Testis (tissue), 2 donors: Measurements from ENCODE around the gene MMP3.

Experiments used
- POLR2A ChIP-seq: fragments of 450-650 bp; IDR thresholded peaks from one replicate; pipeline ENCODE4 v1.6.1; 2017; ENCODE audit warnings: antibody characterized with exemption, mild to moderate bottlenecking, moderate library complexity
- TF ChIP-seq, protein P1 (sequence below), 3 experiments: fragments of 450-650 bp in 2 of 3; fragments of 200-600 bp in 1 of 3; sonication (generic) in 1 of 3; IDR thresholded peaks; one replicate each; pipeline ENCODE4 v1.5.1; 2016 to 2019; ENCODE audit warnings: antibody characterized with exemption in 3 of 3, mild to moderate bottlenecking in 2 of 3, moderate library complexity in 1 of 3

DNA sequence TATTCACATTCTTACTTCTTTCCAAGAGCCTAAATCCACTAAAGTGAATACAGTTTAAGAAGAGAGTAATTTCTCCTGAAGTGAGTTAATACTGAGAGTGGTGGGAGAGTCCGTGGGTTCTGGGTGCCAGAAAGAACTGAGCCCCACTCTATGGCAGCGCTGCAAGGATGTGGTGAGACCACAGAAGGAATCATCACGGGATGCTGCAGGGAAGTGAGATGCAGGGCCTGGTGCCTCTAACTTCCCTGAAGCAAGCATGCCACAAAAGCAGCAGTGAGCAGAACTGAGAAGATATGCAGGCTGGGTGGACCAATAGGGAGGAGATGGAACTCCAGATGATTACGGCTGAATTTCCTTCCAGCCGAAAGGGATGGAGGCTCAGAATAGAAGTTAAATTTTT lies 36.4 kb upstream of the MMP3 start:
- TF ChIP-seq, protein P1, sequence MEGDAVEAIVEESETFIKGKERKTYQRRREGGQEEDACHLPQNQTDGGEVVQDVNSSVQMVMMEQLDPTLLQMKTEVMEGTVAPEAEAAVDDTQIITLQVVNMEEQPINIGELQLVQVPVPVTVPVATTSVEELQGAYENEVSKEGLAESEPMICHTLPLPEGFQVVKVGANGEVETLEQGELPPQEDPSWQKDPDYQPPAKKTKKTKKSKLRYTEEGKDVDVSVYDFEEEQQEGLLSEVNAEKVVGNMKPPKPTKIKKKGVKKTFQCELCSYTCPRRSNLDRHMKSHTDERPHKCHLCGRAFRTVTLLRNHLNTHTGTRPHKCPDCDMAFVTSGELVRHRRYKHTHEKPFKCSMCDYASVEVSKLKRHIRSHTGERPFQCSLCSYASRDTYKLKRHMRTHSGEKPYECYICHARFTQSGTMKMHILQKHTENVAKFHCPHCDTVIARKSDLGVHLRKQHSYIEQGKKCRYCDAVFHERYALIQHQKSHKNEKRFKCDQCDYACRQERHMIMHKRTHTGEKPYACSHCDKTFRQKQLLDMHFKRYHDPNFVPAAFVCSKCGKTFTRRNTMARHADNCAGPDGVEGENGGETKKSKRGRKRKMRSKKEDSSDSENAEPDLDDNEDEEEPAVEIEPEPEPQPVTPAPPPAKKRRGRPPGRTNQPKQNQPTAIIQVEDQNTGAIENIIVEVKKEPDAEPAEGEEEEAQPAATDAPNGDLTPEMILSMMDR (IDR thresholded peaks at IDR 0.05), result no peak
- TF ChIP-seq POLR2A, result no peak
